Effector memory CD8-positive, alpha-beta T cell (primary cell): ENCODE results near the gene LEMD1.
A peak's percentile ranks its signal among the peaks of the same experiment; 100 is the strongest.

Source experiments
- ATAC-seq: fragments of 150-1000 bp; cut with Tn5 transposase; replicated peaks from 2 replicates; pipeline ENCODE4 v1.10.0; 2021; ENCODE audit warnings: mild to moderate bottlenecking, moderate library complexity
- DNase-seq, 3 experiments: peaks; one replicate each; pipeline ENCODE4 v3.0.0; 2021
- H3K27ac Mint-ChIP-seq, 2 donors: one replicate each; pipeline ENCODE4 v1.8.0; 2022; ENCODE audit warnings: mild to moderate bottlenecking in 2 of 2, mixed read lengths in 2 of 2, moderate library complexity in 2 of 2
- H3K27me3 Mint-ChIP-seq, 2 donors: one replicate each; pipeline ENCODE4 v1.8.0; 2022; ENCODE audit warnings: mixed read lengths in 2 of 2
- H3K36me3 Mint-ChIP-seq: one replicate; pipeline ENCODE4 v1.8.0; 2022; ENCODE audit warnings: mild to moderate bottlenecking, moderate library complexity, mixed read lengths; ENCODE audit not compliant: insufficient read depth
- H3K4me1 Mint-ChIP-seq, 2 donors: one replicate each; pipeline ENCODE4 v1.8.0; 2022; ENCODE audit warnings: low read depth in 2 of 2, mixed read lengths in 2 of 2
- H3K4me3 Mint-ChIP-seq, 2 donors: one replicate each; pipeline ENCODE4 v1.8.0; 2022; ENCODE audit warnings: mild to moderate bottlenecking in 2 of 2, mixed read lengths in 2 of 2, moderate library complexity in 2 of 2
- H3K9me3 Mint-ChIP-seq, 2 donors: one replicate each; pipeline ENCODE4 v1.8.0; 2022; ENCODE audit warnings: mixed read lengths in 2 of 2

The LEMD1 gene

GRCh38 chr1:205357567-205357966 lies 64.3 kb downstream of the LEMD1 start:
- peaks cover 29 to 39% of the 10 kb centered on the region in 2 donors for H3K27me3 Mint-ChIP-seq

GRCh38 chr1:205356440-205357139 lies 65.3 kb downstream of the LEMD1 start, which contains the start of gene KLHDC8A:
Gene KLHDC8A, minus strand, starts transcription at chr1:205356922. Its CDS starts 13,318 bp downstream, at chr1:205343604.
- ATAC-seq: no peak

More at GRCh38 chr1:205357567-205357966, 64.3 kb downstream of the LEMD1 start:
- no peak overlapping the region for H3K4me3 Mint-ChIP-seq
- ATAC-seq (no peak), DNase-seq (no peak)
- H3K36me3 Mint-ChIP-seq: no peaks in the 10 kb centered on the region
- no peaks in the 10 kb centered on the region for H3K4me1 Mint-ChIP-seq
- H3K9me3 Mint-ChIP-seq: no peaks in the 10 kb centered on the region
- H3K27ac Mint-ChIP-seq: no peak overlapping the region

GRCh38 chr1:205355075-205355453 lies 66.8 kb downstream of the LEMD1 start:
- ATAC-seq (no peak), DNase-seq (no peak)
- Mint-ChIP-seq H3K27me3 (peaks cover 26 to 38% of the 10 kb centered on the region in 2 donors), H3K9me3 (no peaks in the 10 kb centered on the region), H3K27ac (no peak overlapping the region), H3K4me1 (no peaks in the 10 kb centered on the region), H3K4me3 (no peak overlapping the region), H3K36me3 (no peaks in the 10 kb centered on the region)

More at GRCh38 chr1:205356440-205357139, 65.3 kb downstream of the LEMD1 start, which contains the start of gene KLHDC8A:
- Mint-ChIP-seq H3K9me3 (no peaks in the 10 kb centered on the region), H3K36me3 (no peaks in the 10 kb centered on the region), H3K27ac (no peak within 1 kb of the TSS), H3K4me1 (no peaks in the 10 kb centered on the region), H3K4me3 (no peak within 1 kb of the TSS), H3K27me3 (peaks cover 29 to 47% of the 10 kb centered on the region in 2 donors)
- no peak for DNase-seq

- Mint-ChIP-seq H3K27ac (no peak overlapping the region), H3K9me3 (no peaks in the 10 kb centered on the region), H3K4me1 (peaks cover 0 to 4% of the 10 kb centered on the region in 2 donors)
Observed at GRCh38 chr1:205354259-205355074, 67.4 kb downstream of the LEMD1 start.

GRCh38 chr1:205353612-205354011 lies 68.2 kb downstream of the LEMD1 start:
- H3K4me1 Mint-ChIP-seq: peaks cover 0 to 4% of the 10 kb centered on the region in 2 donors
- peaks cover 26 to 53% of the 10 kb centered on the region in 2 donors for H3K27me3 Mint-ChIP-seq
- ATAC-seq: no peak
- DNase-seq: no peak
- peaks cover 2% of the 10 kb centered on the region for H3K36me3 Mint-ChIP-seq
- no peaks in the 10 kb centered on the region for H3K9me3 Mint-ChIP-seq
- H3K4me3 Mint-ChIP-seq: no peak overlapping the region
- H3K27ac Mint-ChIP-seq: no peak overlapping the region

More at GRCh38 chr1:205354259-205355074, 67.4 kb downstream of the LEMD1 start:
- DNase-seq: peak; percentile 52 to 65 (median 59)
- ATAC-seq: peak; percentile 74
- Mint-ChIP-seq H3K27me3 (peaks cover 29 to 44% of the 10 kb centered on the region in 2 donors), H3K36me3 (peaks cover 2% of the 10 kb centered on the region), H3K4me3 (no peak overlapping the region)

GRCh38 chr1:205353191-205353590 lies 68.7 kb downstream of the LEMD1 start:
- no peak overlapping the region for H3K4me3 Mint-ChIP-seq
- H3K9me3 Mint-ChIP-seq: no peaks in the 10 kb centered on the region
- DNase-seq (no peak), ATAC-seq (no peak)
- H3K27me3 Mint-ChIP-seq: peaks cover 23 to 54% of the 10 kb centered on the region in 2 donors
- H3K36me3 Mint-ChIP-seq: peaks cover 2% of the 10 kb centered on the region
- H3K27ac Mint-ChIP-seq: no peak overlapping the region
- H3K4me1 Mint-ChIP-seq: peaks cover 0 to 4% of the 10 kb centered on the region in 2 donors

- ATAC-seq (no peak), DNase-seq (no peak)
- no peaks in the 10 kb centered on the region for H3K9me3 Mint-ChIP-seq
- peaks cover 2% of the 10 kb centered on the region for H3K36me3 Mint-ChIP-seq
- peaks cover 0 to 4% of the 10 kb centered on the region in 2 donors for H3K4me1 Mint-ChIP-seq
- peaks cover 21 to 54% of the 10 kb centered on the region in 2 donors for H3K27me3 Mint-ChIP-seq
- no peak overlapping the region for H3K27ac Mint-ChIP-seq
- H3K4me3 Mint-ChIP-seq: no peak overlapping the region
Observed at GRCh38 chr1:205351984-205352713, 69.7 kb downstream of the LEMD1 start.

GRCh38 chr1:205350691-205351141 lies 71.1 kb downstream of the LEMD1 start:
- Mint-ChIP-seq H3K4me1 (peaks cover 0 to 4% of the 10 kb centered on the region in 2 donors), H3K27me3 (peaks cover 28 to 56% of the 10 kb centered on the region in 2 donors), H3K27ac (no peak overlapping the region), H3K4me3 (no peak overlapping the region), H3K9me3 (no peaks in the 10 kb centered on the region), H3K36me3 (peaks cover 2% of the 10 kb centered on the region)
- no peak for DNase-seq
- no peak for ATAC-seq

- Mint-ChIP-seq H3K36me3 (peaks cover 2% of the 10 kb centered on the region), H3K27me3 (peaks cover 33 to 62% of the 10 kb centered on the region in 2 donors), H3K4me1 (peaks cover 0 to 4% of the 10 kb centered on the region in 2 donors), H3K9me3 (no peaks in the 10 kb centered on the region), H3K4me3 (no peak overlapping the region), H3K27ac (no peak overlapping the region)
- no peak for ATAC-seq
- DNase-seq: no peak
Observed at GRCh38 chr1:205350124-205350523, 71.7 kb downstream of the LEMD1 start.

GRCh38 chr1:205348554-205349487 lies 73.0 kb downstream of the LEMD1 start:
- Mint-ChIP-seq H3K9me3 (no peaks in the 10 kb centered on the region), H3K27ac (no peak overlapping the region), H3K4me3 (no peak overlapping the region), H3K27me3 (peaks cover 44 to 75% of the 10 kb centered on the region in 2 donors), H3K36me3 (peaks cover 2% of the 10 kb centered on the region), H3K4me1 (peaks cover 8 to 9% of the 10 kb centered on the region in 2 donors)
- DNase-seq: no peak
- ATAC-seq: no peak

GRCh38 chr1:205346956-205347574 lies 74.8 kb downstream of the LEMD1 start:
- Mint-ChIP-seq H3K27ac (no peak overlapping the region), H3K4me3 (no peak overlapping the region), H3K36me3 (peaks cover 2% of the 10 kb centered on the region), H3K4me1 (peaks cover 8 to 15% of the 10 kb centered on the region in 2 donors), H3K9me3 (no peaks in the 10 kb centered on the region), H3K27me3 (peaks cover 58 to 81% of the 10 kb centered on the region in 2 donors)
- DNase-seq: no peak
- ATAC-seq: no peak

- H3K4me1 Mint-ChIP-seq: peaks cover 8 to 15% of the 10 kb centered on the region in 2 donors
- H3K4me3 Mint-ChIP-seq: no peak overlapping the region
- peaks cover 2% of the 10 kb centered on the region for H3K36me3 Mint-ChIP-seq
- H3K9me3 Mint-ChIP-seq: no peaks in the 10 kb centered on the region
- no peak overlapping the region for H3K27ac Mint-ChIP-seq
- DNase-seq (no peak), ATAC-seq (no peak)
- peaks cover 58 to 82% of the 10 kb centered on the region in 2 donors for H3K27me3 Mint-ChIP-seq
Observed at GRCh38 chr1:205345761-205346160, 76.1 kb downstream of the LEMD1 start.
